Astrocyte (in vitro differentiated cells and primary cell): ENCODE results near the gene AGTRAP. TPM values are rescaled to one million over a fixed set of nuclear protein-coding genes. Genes with fewer than 3 reads are reported as not detected.

Source experiments
- DNase-seq: peaks from one replicate; pipeline ENCODE4 v3.0.0-alpha.2; 2010; ENCODE audit warnings: low read depth
- FAIRE-seq: peaks from 2 replicates; lab custom pipeline; 2011; peaks lifted over from hg19 to GRCh38; lab: Jason Lieb, UNC
- H2AFZ ChIP-seq: 2 replicates; pipeline ENCODE4 v1.6.0; 2012; ENCODE audit warnings: low read depth, low read length, inconsistent platforms
- H3K27ac ChIP-seq: 2 replicates; pipeline ENCODE4 v1.5.1; 2011; ENCODE audit warnings: low read depth, low read length, inconsistent platforms
- H3K27me3 ChIP-seq: 2 replicates; pipeline ENCODE4 v1.6.0; 2011; ENCODE audit warnings: low read length, inconsistent platforms; ENCODE audit not compliant: insufficient read depth
- H3K36me3 ChIP-seq: 2 replicates; pipeline ENCODE4 v1.5.1; 2011; ENCODE audit warnings: low read length, inconsistent platforms; ENCODE audit not compliant: insufficient read depth
- H3K4me1 ChIP-seq: 2 replicates; pipeline ENCODE4 v1.5.1; 2011; ENCODE audit warnings: low read length, inconsistent platforms; ENCODE audit not compliant: insufficient read depth
- H3K4me2 ChIP-seq: 2 replicates; pipeline ENCODE4 v1.6.0; 2012; ENCODE audit warnings: low read length, inconsistent platforms
- H3K4me3 ChIP-seq: 2 replicates; pipeline ENCODE4 v1.5.1; 2011; ENCODE audit warnings: low read depth, mild to moderate bottlenecking, low read length, inconsistent platforms; ENCODE audit not compliant: insufficient read depth
- H3K79me2 ChIP-seq: 2 replicates; pipeline ENCODE4 v1.6.0; 2012; ENCODE audit warnings: mild to moderate bottlenecking, low read length, inconsistent platforms; ENCODE audit not compliant: insufficient read depth
- H3K9ac ChIP-seq: 2 replicates; pipeline ENCODE4 v1.6.0; 2012; ENCODE audit warnings: mild to moderate bottlenecking, low read length, inconsistent platforms
- H3K9me3 ChIP-seq: 2 replicates; pipeline ENCODE4 v1.5.1; 2012; ENCODE audit warnings: low read depth, mild to moderate bottlenecking, low read length, inconsistent platforms; ENCODE audit not compliant: insufficient read depth
- H4K20me1 ChIP-seq: 2 replicates; pipeline ENCODE4 v1.6.0; 2012; ENCODE audit warnings: low read length, inconsistent platforms; ENCODE audit not compliant: insufficient read depth
- H3K27ac Mint-ChIP-seq: one replicate; pipeline ENCODE4 v1.8.0; 2021; ENCODE audit warnings: mild to moderate bottlenecking, mixed read lengths; ENCODE audit not compliant: unreplicated experiment
- H3K27me3 Mint-ChIP-seq: one replicate; pipeline ENCODE4 v1.8.0; 2021; ENCODE audit warnings: low read depth, mixed read lengths; ENCODE audit not compliant: unreplicated experiment
- H3K36me3 Mint-ChIP-seq: one replicate; pipeline ENCODE4 v1.8.0; 2021; ENCODE audit warnings: low read depth, mixed read lengths; ENCODE audit not compliant: unreplicated experiment
- H3K4me1 Mint-ChIP-seq: one replicate; pipeline ENCODE4 v1.8.0; 2021; ENCODE audit warnings: low read depth, mixed read lengths; ENCODE audit not compliant: unreplicated experiment
- H3K4me3 Mint-ChIP-seq: one replicate; pipeline ENCODE4 v1.8.0; 2021; ENCODE audit warnings: mild to moderate bottlenecking, moderate library complexity, mixed read lengths; ENCODE audit not compliant: unreplicated experiment
- H3K9me3 Mint-ChIP-seq: one replicate; pipeline ENCODE4 v1.8.0; 2021; ENCODE audit warnings: mild to moderate bottlenecking, mixed read lengths; ENCODE audit not compliant: unreplicated experiment
- CTCF ChIP-seq: IDR thresholded peaks from 2 replicates; pipeline ENCODE4 v1.5.1; 2011; ENCODE audit warnings: low read depth, mild to moderate bottlenecking, inconsistent platforms, low read length, moderate library complexity; ENCODE audit not compliant: insufficient read depth
- EZH2 ChIP-seq: IDR thresholded peaks from 2 replicates; pipeline ENCODE4 v1.6.1; 2012; ENCODE audit warnings: mild to moderate bottlenecking, low read length, inconsistent platforms; ENCODE audit not compliant: insufficient read depth
- total RNA-seq: library from RNA; stranded (reverse); gene quantifications from 2 replicates; pipeline ENCODE4 v1.2.1, GENCODE V29; 2021

Gene AGTRAP
- total RNA-seq, 1 donor from 2014 or later = 38.7 TPM

GRCh38 chr1:11722538-11722937, 13.4 kb upstream of the AGTRAP start:
- H3K9ac ChIP-seq = no peak overlapping the region
- FAIRE-seq = no peak
- no peaks in the 10 kb centered on the region for H3K4me1 Mint-ChIP-seq
- H3K27ac ChIP-seq = no peak overlapping the region
- H3K27ac Mint-ChIP-seq = no peak overlapping the region
- H3K9me3 ChIP-seq = no peaks in the 10 kb centered on the region
- H3K4me1 ChIP-seq = peaks cover 3% of the 10 kb centered on the region
- no peaks in the 10 kb centered on the region for H4K20me1 ChIP-seq
- no peak overlapping the region for H2AFZ ChIP-seq
- H3K27me3 ChIP-seq = peaks cover 2% of the 10 kb centered on the region
- no peak overlapping the region for H3K4me2 ChIP-seq
- TF ChIP-seq CTCF (no peak), EZH2 (no peak)
- no peak overlapping the region for H3K4me3 ChIP-seq
- no peaks in the 10 kb centered on the region for H3K79me2 ChIP-seq
- no peaks in the 10 kb centered on the region for H3K36me3 Mint-ChIP-seq
- H3K9me3 Mint-ChIP-seq = no peaks in the 10 kb centered on the region
- peaks cover 29% of the 10 kb centered on the region for H3K27me3 Mint-ChIP-seq
- no peak overlapping the region for H3K4me3 Mint-ChIP-seq
- DNase-seq = no peak
- H3K36me3 ChIP-seq = no peaks in the 10 kb centered on the region

- Mint-ChIP-seq H3K9me3 (no peaks in the 10 kb centered on the region), H3K27ac (no peak overlapping the region), H3K27me3 (peaks cover 18% of the 10 kb centered on the region), H3K4me1 (peaks cover 13% of the 10 kb centered on the region), H3K4me3 (no peak overlapping the region), H3K36me3 (no peaks in the 10 kb centered on the region)
- Histone ChIP-seq H3K36me3 (no peaks in the 10 kb centered on the region), H2AFZ (no peak overlapping the region), H3K4me3 (no peak overlapping the region), H3K27ac (no peak overlapping the region), H3K27me3 (peaks cover 2% of the 10 kb centered on the region), H4K20me1 (no peaks in the 10 kb centered on the region), H3K79me2 (no peaks in the 10 kb centered on the region), H3K9me3 (no peaks in the 10 kb centered on the region), H3K4me2 (no peak overlapping the region), H3K4me1 (peaks cover 9% of the 10 kb centered on the region), H3K9ac (no peak overlapping the region)
- DNase-seq (no peak), FAIRE-seq (no peak)
- TF ChIP-seq EZH2 (no peak), CTCF (no peak)
Measured at GRCh38 chr1:11725616-11726015, 10.3 kb upstream of the AGTRAP start.

GRCh38 chr1:11727119-11727518, 8.8 kb upstream of the AGTRAP start:
- no peak overlapping the region for H3K27ac ChIP-seq
- peaks cover 21% of the 10 kb centered on the region for H3K4me1 Mint-ChIP-seq
- no peaks in the 10 kb centered on the region for H3K79me2 ChIP-seq
- peaks cover 2% of the 10 kb centered on the region for H3K27me3 ChIP-seq
- no peaks in the 10 kb centered on the region for H4K20me1 ChIP-seq
- H2AFZ ChIP-seq = no peak overlapping the region
- DNase-seq (no peak), FAIRE-seq (no peak)
- H3K36me3 Mint-ChIP-seq = no peaks in the 10 kb centered on the region
- no peaks in the 10 kb centered on the region for H3K36me3 ChIP-seq
- no peak overlapping the region for H3K27ac Mint-ChIP-seq
- H3K4me3 Mint-ChIP-seq = no peak overlapping the region
- H3K4me3 ChIP-seq = no peak overlapping the region
- no peak overlapping the region for H3K9ac ChIP-seq
- H3K4me2 ChIP-seq = no peak overlapping the region
- H3K27me3 Mint-ChIP-seq = peaks cover 12% of the 10 kb centered on the region
- peaks cover 13% of the 10 kb centered on the region for H3K4me1 ChIP-seq
- H3K9me3 Mint-ChIP-seq = no peaks in the 10 kb centered on the region
- H3K9me3 ChIP-seq = no peaks in the 10 kb centered on the region
- no peak for TF ChIP-seq EZH2
- no peak for TF ChIP-seq CTCF
